Measurements from ENCODE around the gene PLXDC2. TPM values are rescaled to one million over a fixed set of nuclear protein-coding genes. Genes with fewer than 3 reads are reported as not detected.
"Not testable (repeated sequence)": the region's sequence is repeated elsewhere in the genome, so short reads cannot be mapped to it uniquely, and the experiment has no call there.

Gene PLXDC2
- total RNA-seq, 1 experiment from 2014 or later: not detected

DNA sequence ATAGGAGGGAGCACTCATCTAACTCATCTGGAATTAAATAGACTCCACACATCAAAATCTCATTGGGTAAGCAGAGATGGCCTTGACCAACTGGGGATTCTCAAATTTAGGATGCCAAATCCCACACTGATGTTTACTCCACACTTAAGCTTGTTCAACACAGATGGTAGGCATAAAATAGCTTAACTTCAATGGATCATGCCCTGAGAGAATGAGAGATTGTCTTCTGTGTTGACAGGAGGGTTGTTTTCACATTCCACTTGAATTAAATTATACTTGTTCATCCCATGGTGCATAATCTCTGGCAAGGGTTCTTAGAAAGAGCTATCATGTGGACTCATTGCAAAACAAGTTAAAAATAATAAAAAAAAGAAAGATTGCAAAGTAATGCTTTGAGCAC, 391.4 kb downstream of the PLXDC2 start:
- Histone ChIP-seq H3K27ac (ENCODE audit: low read length) (no peak overlapping the region), H3K9ac (ENCODE audit: low read length) (no peak overlapping the region), H3K9me3 (ENCODE audit: low read length) (no peaks in the 10 kb centered on the region), H2AFZ (ENCODE audit: low read length) (no peak overlapping the region), H3K36me3 (ENCODE audit: low read depth, low read length) (no peaks in the 10 kb centered on the region), H3K27me3 (ENCODE audit: low read length) (no peaks in the 10 kb centered on the region), H3K4me1 (ENCODE audit: insufficient read depth, low read length) (no peaks in the 10 kb centered on the region), H3F3A (ENCODE audit: low read length, unreplicated experiment) (no peaks in the 10 kb centered on the region), H4K20me1 (ENCODE audit: low read length) (no peaks in the 10 kb centered on the region), H3K79me2 (ENCODE audit: low read length) (no peaks in the 10 kb centered on the region), H3K4me3 (ENCODE audit: low read length) (no peak overlapping the region), H3K9me2 (replicated peaks; ENCODE audit: low read length) (no peaks in the 10 kb centered on the region), H3K4me2 (ENCODE audit: low read length) (no peak overlapping the region)
- POLR2A ChIA-PET (ENCODE audit: unreplicated experiment): no interaction called here
- intact Hi-C loops (cut with micrococcal nuclease): no loop called here
- TF ChIP-seq, protein P1, sequence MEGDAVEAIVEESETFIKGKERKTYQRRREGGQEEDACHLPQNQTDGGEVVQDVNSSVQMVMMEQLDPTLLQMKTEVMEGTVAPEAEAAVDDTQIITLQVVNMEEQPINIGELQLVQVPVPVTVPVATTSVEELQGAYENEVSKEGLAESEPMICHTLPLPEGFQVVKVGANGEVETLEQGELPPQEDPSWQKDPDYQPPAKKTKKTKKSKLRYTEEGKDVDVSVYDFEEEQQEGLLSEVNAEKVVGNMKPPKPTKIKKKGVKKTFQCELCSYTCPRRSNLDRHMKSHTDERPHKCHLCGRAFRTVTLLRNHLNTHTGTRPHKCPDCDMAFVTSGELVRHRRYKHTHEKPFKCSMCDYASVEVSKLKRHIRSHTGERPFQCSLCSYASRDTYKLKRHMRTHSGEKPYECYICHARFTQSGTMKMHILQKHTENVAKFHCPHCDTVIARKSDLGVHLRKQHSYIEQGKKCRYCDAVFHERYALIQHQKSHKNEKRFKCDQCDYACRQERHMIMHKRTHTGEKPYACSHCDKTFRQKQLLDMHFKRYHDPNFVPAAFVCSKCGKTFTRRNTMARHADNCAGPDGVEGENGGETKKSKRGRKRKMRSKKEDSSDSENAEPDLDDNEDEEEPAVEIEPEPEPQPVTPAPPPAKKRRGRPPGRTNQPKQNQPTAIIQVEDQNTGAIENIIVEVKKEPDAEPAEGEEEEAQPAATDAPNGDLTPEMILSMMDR (conservative IDR thresholded peaks at IDR 0.05; ENCODE audit: low read depth, low read length): no peak
- TF ChIP-seq EZH2phosphoT487 (IDR thresholded peaks at IDR 0.05; ENCODE audit: borderline replicate concordance, low read length) (no peak), EZH2 (IDR thresholded peaks at IDR 0.05; ENCODE audit: low read length, unreplicated experiment) (no peak)
- no peak for ATAC-seq
- no TSS peak for BruUV-seq (replicated peaks)
- no peak for DNase-seq
- CTCF ChIA-PET: no interaction called here

DNA sequence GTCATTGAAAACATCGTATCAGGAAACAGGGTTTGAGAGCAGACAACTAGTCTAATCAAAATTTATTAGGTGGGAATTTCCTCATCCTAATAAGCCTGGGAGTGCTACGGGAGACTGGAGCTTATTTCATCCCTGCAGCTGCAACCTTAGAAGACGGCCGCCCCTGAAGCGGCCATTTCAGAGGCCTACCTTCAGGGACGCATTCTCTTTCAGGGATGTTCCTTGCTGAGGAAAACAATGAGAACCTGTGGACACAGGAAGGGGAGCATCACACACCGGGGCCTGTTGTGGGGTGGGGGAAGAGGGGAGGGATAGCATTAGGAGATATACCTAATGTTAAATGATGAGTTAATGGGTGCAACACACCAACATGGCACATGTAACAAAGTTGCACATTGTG, 392.9 kb downstream of the PLXDC2 start:
- H3K9me2 ChIP-seq (replicated peaks; ENCODE audit: low read length); H3K9ac ChIP-seq (ENCODE audit: low read length); CTCF ChIA-PET; H3K79me2 ChIP-seq (ENCODE audit: low read length); H2AFZ ChIP-seq (ENCODE audit: low read length); H3K36me3 ChIP-seq (ENCODE audit: low read depth, low read length); ATAC-seq; intact Hi-C loops (cut with micrococcal nuclease); H3F3A ChIP-seq (ENCODE audit: low read length, unreplicated experiment); H3K4me2 ChIP-seq (ENCODE audit: low read length); POLR2A ChIA-PET (ENCODE audit: unreplicated experiment); H4K20me1 ChIP-seq (ENCODE audit: low read length); H3K27ac ChIP-seq (ENCODE audit: low read length); H3K4me3 ChIP-seq (ENCODE audit: low read length); H3K9me3 ChIP-seq (ENCODE audit: low read length); BruUV-seq (replicated peaks); H3K4me1 ChIP-seq (ENCODE audit: insufficient read depth, low read length); DNase-seq; H3K27me3 ChIP-seq (ENCODE audit: low read length): not testable (repeated sequence)

DNA sequence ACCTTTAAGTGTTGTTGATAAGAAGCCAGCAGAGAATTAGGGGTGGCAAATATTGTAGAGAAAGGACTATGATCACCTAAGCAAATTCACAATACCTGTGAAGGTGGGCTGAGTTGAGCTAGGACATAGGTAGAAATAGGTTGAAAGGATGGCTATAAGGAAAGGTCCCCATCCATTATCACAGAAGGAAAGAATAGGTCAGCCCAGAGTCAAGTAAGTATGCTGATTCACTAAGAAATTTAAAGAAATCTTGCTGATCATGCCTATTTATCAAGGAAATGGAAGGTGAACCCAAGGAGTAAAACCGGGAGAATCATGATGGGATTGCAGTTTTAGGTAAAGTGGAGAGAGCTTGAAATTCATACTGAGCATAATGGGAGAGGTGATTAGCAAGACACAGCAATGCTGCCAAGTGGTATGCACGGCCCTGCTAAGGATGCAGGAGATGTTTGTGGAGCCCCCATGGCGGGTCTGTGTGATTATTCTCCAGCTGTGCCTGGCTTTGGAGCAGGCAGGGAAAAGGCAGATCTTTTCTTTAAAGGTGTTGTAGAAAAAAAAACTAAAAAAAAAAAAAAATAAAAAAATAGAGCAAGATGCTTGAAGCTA, 399.4 kb downstream of the PLXDC2 start:
- Histone ChIP-seq H3F3A (ENCODE audit: low read length, unreplicated experiment) (no peaks in the 10 kb centered on the region), H3K4me3 (ENCODE audit: low read length) (no peak overlapping the region), H3K36me3 (ENCODE audit: low read depth, low read length) (no peaks in the 10 kb centered on the region), H3K9me2 (replicated peaks; ENCODE audit: low read length) (no peaks in the 10 kb centered on the region), H3K9ac (ENCODE audit: low read length) (no peak overlapping the region), H3K27ac (ENCODE audit: low read length) (no peak overlapping the region), H3K79me2 (ENCODE audit: low read length) (no peaks in the 10 kb centered on the region), H2AFZ (ENCODE audit: low read length) (no peak overlapping the region), H3K9me3 (ENCODE audit: low read length) (no peaks in the 10 kb centered on the region), H3K4me2 (ENCODE audit: low read length) (no peak overlapping the region), H3K27me3 (ENCODE audit: low read length) (no peaks in the 10 kb centered on the region), H3K4me1 (ENCODE audit: insufficient read depth, low read length) (no peaks in the 10 kb centered on the region), H4K20me1 (ENCODE audit: low read length) (no peaks in the 10 kb centered on the region)
- no TSS peak for BruUV-seq (replicated peaks)
- no peak for TF ChIP-seq EZH2 (IDR thresholded peaks at IDR 0.05; ENCODE audit: low read length, unreplicated experiment)
- TF ChIP-seq, protein P1 (conservative IDR thresholded peaks at IDR 0.05; ENCODE audit: low read depth, low read length): no peak
- no peak for TF ChIP-seq EZH2phosphoT487 (IDR thresholded peaks at IDR 0.05; ENCODE audit: borderline replicate concordance, low read length)
- ATAC-seq (no peak), DNase-seq (no peak)
- CTCF ChIA-PET: no interaction called here
- POLR2A ChIA-PET (ENCODE audit: unreplicated experiment): no interaction called here
- intact Hi-C loops (cut with micrococcal nuclease): no loop called here
